B cell (primary cell): ENCODE results near the gene COL6A5. TPM values are rescaled to one million over a fixed set of nuclear protein-coding genes. Genes with fewer than 3 reads are reported as not detected.

Source experiments
- ATAC-seq: fragments of 200-7000 bp; cut with Tn5 transposase; one replicate; pipeline ENCODE4 v1.10.0; 2021; ENCODE audit warnings: low read depth, mild to moderate bottlenecking, moderate number of reproducible peaks, moderate library complexity
- CTCF ChIA-PET: fragments of 350-600 bp; sonication (Branson Sonifier 250); formaldehyde crosslinking; loops from one replicate; lab custom pipeline; 2021; ENCODE audit warnings: antibody characterized with exemption, inconsistent platforms; lab: Charles Lee
- POLR2A ChIA-PET: fragments of 350-600 bp; sonication (Branson Sonifier 250); formaldehyde crosslinking; loops from one replicate; lab custom pipeline; 2021; ENCODE audit warnings: antibody characterized with exemption; lab: Charles Lee
- DNase-seq: peaks from one replicate; pipeline ENCODE4 v3.0.0; 2013
- H2AFZ ChIP-seq: 2 replicates; pipeline ENCODE4 v1.6.1; 2012; ENCODE audit warnings: mild to moderate bottlenecking, low read depth, low read length; ENCODE audit not compliant: insufficient read depth, poor library complexity, severe bottlenecking
- H3K27ac ChIP-seq, 2 donors: 1 replicate in 1 of 2; 2 replicates in 1 of 2; pipeline ENCODE4 v1.5.1; 2012 to 2013; ENCODE audit warnings: low read length in 2 of 2, mild to moderate bottlenecking in 2 of 2, moderate library complexity in 1 of 2
- H3K27me3 ChIP-seq, 4 experiments: fragments of 200-600 bp in 1 of 4; sonication (generic) in 1 of 4; replicated peaks in 1 of 4; 1 replicate in 2 of 4; 2 replicates in 2 of 4; pipeline versions ENCODE4 v1.6.1 to v1.7.0; 2013 to 2016; ENCODE audit warnings: low read length in 3 of 4, mild to moderate bottlenecking in 2 of 4, mixed read lengths in 1 of 4, moderate library complexity in 1 of 4; ENCODE audit not compliant: insufficient read depth in 4 of 4, control insufficient read depth in 3 of 4; ENCODE audit errors: control extremely low read depth in 1 of 4
- H3K36me3 ChIP-seq, 2 experiments: replicated peaks in 1 of 2; 1 replicate in 1 of 2; 2 replicates in 1 of 2; pipeline versions ENCODE4 v1.6.1 to v1.7.1; 2013; ENCODE audit warnings: low read length in 1 of 2; ENCODE audit not compliant: insufficient read depth in 2 of 2, control insufficient read depth in 1 of 2; ENCODE audit errors: control extremely low read depth in 1 of 2, extremely low read depth in 1 of 2
- H3K4me1 ChIP-seq, 2 donors: fragments of 200-600 bp in 1 of 2; sonication (generic) in 1 of 2; 1 replicate in 1 of 2; 2 replicates in 1 of 2; pipeline versions ENCODE4 v1.5.1 to v1.6.1; 2013 to 2017; ENCODE audit warnings: low read length in 2 of 2; ENCODE audit not compliant: control insufficient read depth in 2 of 2, insufficient read depth in 2 of 2
- H3K4me2 ChIP-seq: replicated peaks from 2 replicates; pipeline ENCODE3; 2012; ENCODE audit warnings: mild to moderate bottlenecking, low read depth, low read length; ENCODE audit not compliant: poor library complexity, severe bottlenecking
- H3K4me3 ChIP-seq, 5 experiments: fragments of 200-600 bp in 1 of 5; sonication (generic) in 1 of 5; 1 replicate in 3 of 5; 2 replicates in 2 of 5; pipeline versions ENCODE4 v1.5.1 to v1.7.0; 2011 to 2016; ENCODE audit warnings: low read length in 4 of 5, mild to moderate bottlenecking in 4 of 5, low read depth in 2 of 5, control low read depth in 1 of 5, moderate library complexity in 1 of 5; ENCODE audit not compliant: insufficient read depth in 1 of 5; ENCODE audit errors: control extremely low read depth in 1 of 5, extremely low read depth in 1 of 5
- H3K79me2 ChIP-seq: fragments of 200-600 bp; sonication (generic); one replicate; pipeline ENCODE4 v1.6.0; 2016; ENCODE audit warnings: low read length; ENCODE audit not compliant: control insufficient read depth, insufficient read depth
- H3K9ac ChIP-seq: fragments of 200-600 bp; sonication (generic); 2 replicates; pipeline ENCODE4 v1.6.1; 2017; ENCODE audit warnings: mild to moderate bottlenecking, low read length, moderate library complexity
- H3K9me3 ChIP-seq, 3 donors: one replicate each; pipeline versions ENCODE4 v1.6.1 to v1.7.1; 2013; ENCODE audit warnings: low read length in 2 of 3; ENCODE audit not compliant: control insufficient read depth in 2 of 3, insufficient read depth in 1 of 3; ENCODE audit errors: control extremely low read depth in 1 of 3
- H4K20me1 ChIP-seq: 2 replicates; pipeline ENCODE4 v1.6.0; 2012; ENCODE audit warnings: mild to moderate bottlenecking, low read length; ENCODE audit not compliant: insufficient read depth, control insufficient read depth, poor library complexity, severe bottlenecking
- H3K27ac Mint-ChIP-seq: one replicate; pipeline ENCODE4 v1.8.0; 2021; ENCODE audit warnings: mixed read lengths
- H3K27me3 Mint-ChIP-seq: one replicate; pipeline ENCODE4 v1.8.0; 2021; ENCODE audit warnings: mixed read lengths
- H3K4me1 Mint-ChIP-seq: one replicate; pipeline ENCODE4 v1.8.0; 2021; ENCODE audit warnings: mixed read lengths
- H3K4me3 Mint-ChIP-seq: one replicate; pipeline ENCODE4 v1.8.0; 2021; ENCODE audit warnings: mixed read lengths
- H3K9me3 Mint-ChIP-seq: one replicate; pipeline ENCODE4 v1.8.0; 2022; ENCODE audit warnings: mixed read lengths; ENCODE audit not compliant: insufficient read depth
- CTCF ChIP-seq: fragments of 200-600 bp; IDR thresholded peaks from one replicate; pipeline ENCODE4 v1.8.0; 2022; ENCODE audit warnings: antibody characterized with exemption, mild to moderate bottlenecking
- EZH2 ChIP-seq: IDR thresholded peaks from 2 replicates; pipeline ENCODE4 v1.6.1; 2012; ENCODE audit warnings: borderline replicate concordance, low read depth, mild to moderate bottlenecking, moderate library complexity, low read length; ENCODE audit not compliant: insufficient read depth, poor library complexity, severe bottlenecking
- WGBS: methylation state at CpG from one replicate; pipeline ENCODE4 v1.1.5; 2013; ENCODE audit warnings: missing lambda C conversion rate; ENCODE audit not compliant: insufficient coverage; 5-methylcytosine and 5-hydroxymethylcytosine counted together
- intact Hi-C: fragments of 100-400 bp; cut with micrococcal nuclease; formaldehyde crosslinking; loops from one replicate; pipeline ENCODE4 v1.10.0; 2022
- polyA plus RNA-seq: library from polyadenylated mRNA; depleted of rRNA; stranded (reverse); fragments of >200 nt; gene quantifications from 2 replicates; pipeline ENCODE4 v1.2.3, GENCODE V29; 2012
- total RNA-seq, 2 donors: library from RNA; stranded (reverse); fragments of 120-200 nt in 1 of 2; gene quantifications; 1 replicate in 1 of 2; 2 replicates in 1 of 2; pipeline versions ENCODE4 v1.2.3 to v1.2.4, GENCODE V29; 2013 to 2022

COL6A5 gene
- total and polyA plus RNA-seq, 2 donors (not counting 1 experiment from before 2014, with no cell fraction given), result not detected

- ChIA-PET CTCF (no interaction called here), POLR2A (no interaction called here)
- no peaks in the 10 kb centered on the region for H3K4me1 Mint-ChIP-seq
- no peaks in the 10 kb centered on the region for H3K4me1 ChIP-seq
- TF ChIP-seq EZH2 (no peak), CTCF (no peak)
- no peak overlapping the region for H3K4me2 ChIP-seq
- H3K36me3 ChIP-seq, result no peaks in the 10 kb centered on the region
- H3K27me3 ChIP-seq, result peaks cover 0 to 3% (median 0%) of the 10 kb centered on the region in 4 experiments
- intact Hi-C loops, result no loop called here
- H3K27ac ChIP-seq, result no peak overlapping the region
- ATAC-seq, result no peak
- H3K9me3 Mint-ChIP-seq, result no peaks in the 10 kb centered on the region
- no peak overlapping the region for H3K27ac Mint-ChIP-seq
- DNase-seq, result no peak
- H3K4me3 ChIP-seq, result no peak overlapping the region
- H3K9ac ChIP-seq, result no peak overlapping the region
- H3K27me3 Mint-ChIP-seq, result peaks cover 6% of the 10 kb centered on the region
- no peak overlapping the region for H2AFZ ChIP-seq
- no peaks in the 10 kb centered on the region for H3K79me2 ChIP-seq
- H4K20me1 ChIP-seq, result no peaks in the 10 kb centered on the region
- H3K9me3 ChIP-seq, result no peaks in the 10 kb centered on the region
- no CpG with 5 or more reads among the region's 2 CpGs for WGBS
- H3K4me3 Mint-ChIP-seq, result no peak overlapping the region
These were observed 120.0 kb downstream of the COL6A5 start for GRCh38 chr3:130465521-130465920.

GRCh38 chr3:130468311-130468710 lies 122.8 kb downstream of the COL6A5 start:
- H3K27ac Mint-ChIP-seq, result no peak overlapping the region
- CTCF ChIA-PET, result no interaction called here
- no peaks in the 10 kb centered on the region for H3K4me1 Mint-ChIP-seq
- peaks cover 0 to 3% (median 0%) of the 10 kb centered on the region in 4 experiments for H3K27me3 ChIP-seq
- WGBS, result 100% methylated on average over 1 of the region's 1 CpG
- no peaks in the 10 kb centered on the region for H3K36me3 ChIP-seq
- H3K4me2 ChIP-seq, result no peak overlapping the region
- ATAC-seq (no peak), DNase-seq (no peak)
- H2AFZ ChIP-seq, result no peak overlapping the region
- no peak for TF ChIP-seq EZH2
- no peaks in the 10 kb centered on the region for H3K4me1 ChIP-seq
- no peaks in the 10 kb centered on the region for H3K79me2 ChIP-seq
- no peaks in the 10 kb centered on the region for H4K20me1 ChIP-seq
- H3K4me3 ChIP-seq, result no peak overlapping the region
- peaks cover 6% of the 10 kb centered on the region for H3K27me3 Mint-ChIP-seq
- POLR2A ChIA-PET, result no interaction called here
- no peak overlapping the region for H3K9ac ChIP-seq
- intact Hi-C loops, result no loop called here
- no peak overlapping the region for H3K4me3 Mint-ChIP-seq
- H3K9me3 ChIP-seq, result no peaks in the 10 kb centered on the region
- no peak overlapping the region for H3K27ac ChIP-seq
- no peaks in the 10 kb centered on the region for H3K9me3 Mint-ChIP-seq
